ENCODE measurements around the gene ANKRD13B.

Gene ANKRD13B

GRCh38 chr17:29559640-29560039 lies 33.3 kb upstream of the ANKRD13B start:
- Histone ChIP-seq H3K27me3 (no peaks in the 10 kb centered on the region), H3K27ac (peak overlapping the region; percentile 96), H3K9ac (peak overlapping the region; percentile 75), H3K9me3 (no peaks in the 10 kb centered on the region), H3K4me1 (peaks cover 80% of the 10 kb centered on the region), H4K20me1 (peaks cover 7% of the 10 kb centered on the region), H3K4me2 (peak overlapping the region; percentile 97), H3K4me3 (peak overlapping the region; percentile 40), H3K36me3 (peaks cover 22% of the 10 kb centered on the region)
- no peak for TF ChIP-seq Cebpa-rat (IDR thresholded peaks at IDR 0.05)

GRCh38 chr17:29560316-29560715 lies 32.6 kb upstream of the ANKRD13B start:
- Histone ChIP-seq H3K9me3 (no peaks in the 10 kb centered on the region), H3K4me2 (peak overlapping the region; percentile 97), H3K9ac (peak overlapping the region; percentile 75), H3K36me3 (peaks cover 23% of the 10 kb centered on the region), H3K4me3 (peak overlapping the region; percentile 48), H3K4me1 (peaks cover 87% of the 10 kb centered on the region), H3K27ac (peak overlapping the region; percentile 96), H4K20me1 (peaks cover 10% of the 10 kb centered on the region), H3K27me3 (no peaks in the 10 kb centered on the region)
- no peak for TF ChIP-seq Cebpa-rat (IDR thresholded peaks at IDR 0.05)

GRCh38 chr17:29561554-29562517 lies 31.1 kb upstream of the ANKRD13B start:
- H3K9me3 ChIP-seq, result no peaks in the 10 kb centered on the region
- peak overlapping the region; percentile 48 for H3K4me3 ChIP-seq
- peak overlapping the region; percentile 96 for H3K27ac ChIP-seq
- H3K4me2 ChIP-seq, result peak overlapping the region; percentile 97
- H3K36me3 ChIP-seq, result peaks cover 23% of the 10 kb centered on the region
- peaks cover 89% of the 10 kb centered on the region for H3K4me1 ChIP-seq
- H4K20me1 ChIP-seq, result peaks cover 10% of the 10 kb centered on the region
- peak overlapping the region; percentile 75 for H3K9ac ChIP-seq
- TF ChIP-seq Cebpa-rat (IDR thresholded peaks at IDR 0.05), result no peak
- H3K27me3 ChIP-seq, result no peaks in the 10 kb centered on the region

GRCh38 chr17:29562615-29563014 lies 30.3 kb upstream of the ANKRD13B start:
- peaks cover 10% of the 10 kb centered on the region for H4K20me1 ChIP-seq
- no peaks in the 10 kb centered on the region for H3K27me3 ChIP-seq
- H3K4me1 ChIP-seq, result peaks cover 81% of the 10 kb centered on the region
- H3K9ac ChIP-seq, result peak overlapping the region; percentile 75
- peaks cover 23% of the 10 kb centered on the region for H3K36me3 ChIP-seq
- H3K4me2 ChIP-seq, result peak overlapping the region; percentile 97
- no peaks in the 10 kb centered on the region for H3K9me3 ChIP-seq
- no peak for TF ChIP-seq Cebpa-rat (IDR thresholded peaks at IDR 0.05)
- H3K4me3 ChIP-seq, result peak overlapping the region; percentile 48; the same call in 1 of the 2 replicates
- peak overlapping the region; percentile 96 for H3K27ac ChIP-seq

- H3K27me3 ChIP-seq, result no peaks in the 10 kb centered on the region
- no peak for TF ChIP-seq Cebpa-rat (IDR thresholded peaks at IDR 0.05)
- no peaks in the 10 kb centered on the region for H3K9me3 ChIP-seq
- peaks cover 10% of the 10 kb centered on the region for H4K20me1 ChIP-seq
- peaks cover 23% of the 10 kb centered on the region for H3K36me3 ChIP-seq
- H3K9ac ChIP-seq, result peak overlapping the region; percentile 95; the same call in 1 of the 2 replicates
- H3K4me3 ChIP-seq, result peak overlapping the region; percentile 84
- H3K4me2 ChIP-seq, result peak overlapping the region; percentile 97
- peaks cover 69% of the 10 kb centered on the region for H3K4me1 ChIP-seq
- H3K27ac ChIP-seq, result peak overlapping the region; percentile 96
Measured at GRCh38 chr17:29563816-29564215, 29.1 kb upstream of the ANKRD13B start.

- Histone ChIP-seq H3K4me2 (peak overlapping the region; percentile 97), H3K4me1 (peaks cover 65% of the 10 kb centered on the region), H3K4me3 (peak overlapping the region; percentile 84), H3K9ac (peak overlapping the region; percentile 95), H3K36me3 (peaks cover 22% of the 10 kb centered on the region), H3K9me3 (no peaks in the 10 kb centered on the region), H4K20me1 (peaks cover 27% of the 10 kb centered on the region), H3K27ac (peak overlapping the region; percentile 96), H3K27me3 (no peaks in the 10 kb centered on the region)
- TF ChIP-seq Cebpa-rat (IDR thresholded peaks at IDR 0.05), result no peak
Measured at GRCh38 chr17:29565643-29566472, 27.1 kb upstream of the ANKRD13B start.

- Histone ChIP-seq H3K4me2 (peak within 1 kb of the TSS; percentile 97), H3K27ac (peak within 1 kb of the TSS; percentile 96), H4K20me1 (peaks cover 35% of the 10 kb centered on the region), H3K4me3 (peak within 1 kb of the TSS; percentile 84), H3K4me1 (peaks cover 65% of the 10 kb centered on the region), H3K36me3 (peaks cover 29% of the 10 kb centered on the region), H3K9ac (peak within 1 kb of the TSS; percentile 95), H3K27me3 (no peaks in the 10 kb centered on the region), H3K9me3 (no peaks in the 10 kb centered on the region)
- no peak for TF ChIP-seq Cebpa-rat (IDR thresholded peaks at IDR 0.05)
Measured at GRCh38 chr17:29566473-29567303, 26.2 kb upstream of the ANKRD13B start, which contains the start of gene ABHD15. Gene ABHD15 (minus strand): TSS chr17:29567037. CDS start chr17:29566966, 71 bp downstream.

- Histone ChIP-seq H3K36me3 (peaks cover 28% of the 10 kb centered on the region), H3K4me1 (peaks cover 65% of the 10 kb centered on the region), H3K27ac (peak overlapping the region; percentile 96), H3K4me2 (peak overlapping the region; percentile 97), H3K27me3 (no peaks in the 10 kb centered on the region), H3K9ac (peak overlapping the region; percentile 95), H3K9me3 (no peaks in the 10 kb centered on the region), H3K4me3 (peak overlapping the region; percentile 84), H4K20me1 (peaks cover 40% of the 10 kb centered on the region)
- no peak for TF ChIP-seq Cebpa-rat (IDR thresholded peaks at IDR 0.05)
Measured at GRCh38 chr17:29567304-29567553, 25.7 kb upstream of the ANKRD13B start.

Data from BLaER1 (cell line).